Activated CD4-positive, alpha-beta memory T cell treated with anti-CD3 and anti-CD28 coated beads, Interleukin-2, amount 10 ng/mL, durations not matched to agents 7 days and 5 days (primary cell): ENCODE results near the gene WDR83. TPM values are rescaled to one million over a fixed set of nuclear protein-coding genes. Genes with fewer than 3 reads are reported as not detected.

ENCODE experiments used
- CTCF ChIA-PET: fragments of 350-600 bp; sonication (Branson Sonifier 250); formaldehyde crosslinking; loops from one replicate; lab custom pipeline; 2021; ENCODE audit warnings: antibody characterized with exemption, inconsistent platforms; lab: Charles Lee
- POLR2A ChIA-PET: fragments of 350-600 bp; sonication (Branson Sonifier 250); formaldehyde crosslinking; loops from one replicate; lab custom pipeline; 2021; ENCODE audit warnings: antibody characterized with exemption; lab: Charles Lee
- DNase-seq: peaks from one replicate; pipeline ENCODE4 v3.0.0-alpha.2; 2020
- H3K27ac Mint-ChIP-seq: one replicate; pipeline ENCODE4 v1.8.0; 2021; ENCODE audit warnings: mild to moderate bottlenecking, mixed read lengths
- H3K27me3 Mint-ChIP-seq: one replicate; pipeline ENCODE4 v1.8.0; 2021; ENCODE audit warnings: mixed read lengths
- H3K36me3 Mint-ChIP-seq: one replicate; pipeline ENCODE4 v1.8.0; 2021; ENCODE audit warnings: low read depth, mixed read lengths
- H3K4me1 Mint-ChIP-seq: one replicate; pipeline ENCODE4 v1.8.0; 2021; ENCODE audit warnings: mixed read lengths
- H3K4me3 Mint-ChIP-seq: one replicate; pipeline ENCODE4 v1.8.0; 2021; ENCODE audit warnings: mild to moderate bottlenecking, mixed read lengths
- H3K9me3 Mint-ChIP-seq: one replicate; pipeline ENCODE4 v1.8.0; 2021; ENCODE audit warnings: mixed read lengths
- total RNA-seq, 2 experiments: library from RNA; stranded (reverse); gene quantifications; one replicate each; pipeline ENCODE4 v1.2.3, GENCODE V29; 2021

Gene WDR83
- total RNA-seq, 2 experiments from 2014 or later, result 16.9 to 21.3 TPM

DNA sequence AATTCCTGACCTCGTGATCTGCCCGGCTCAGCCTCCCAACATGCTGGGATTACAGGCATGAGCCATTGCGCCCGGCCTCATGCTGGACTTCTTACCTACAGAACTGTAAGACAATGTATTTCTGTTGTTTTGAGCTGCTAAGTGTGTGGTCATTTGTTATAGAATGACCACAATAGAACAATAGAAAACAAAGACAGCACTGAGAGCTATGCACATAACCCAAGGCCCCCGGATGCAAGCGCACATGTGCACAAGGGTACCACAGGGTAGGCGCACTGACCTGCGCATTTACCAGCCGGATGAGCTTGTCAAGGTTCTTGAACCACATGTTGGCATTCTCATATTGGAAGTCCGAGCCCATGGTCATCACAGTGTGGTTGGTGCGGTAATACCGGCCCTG, 5.6 kb upstream of the WDR83 start:
- ChIA-PET CTCF (interaction anchor here (0.8 to 1.3 kb wide), 2 partner anchors 11 to 166 kb away, joined by 3 to 4 read pairs; no protein-coding TSS in a partner anchor), POLR2A (interaction anchor here (1.5 kb wide), 1 partner anchor 47 kb away, joined by 4 read pairs; no protein-coding TSS in a partner anchor)
- Mint-ChIP-seq H3K4me1 (peaks cover 24% of the 10 kb centered on the region), H3K27ac (no peak overlapping the region), H3K9me3 (no peaks in the 10 kb centered on the region), H3K4me3 (no peak overlapping the region), H3K36me3 (peaks cover 63% of the 10 kb centered on the region), H3K27me3 (no peaks in the 10 kb centered on the region)
- DNase-seq, result no peak

DNA sequence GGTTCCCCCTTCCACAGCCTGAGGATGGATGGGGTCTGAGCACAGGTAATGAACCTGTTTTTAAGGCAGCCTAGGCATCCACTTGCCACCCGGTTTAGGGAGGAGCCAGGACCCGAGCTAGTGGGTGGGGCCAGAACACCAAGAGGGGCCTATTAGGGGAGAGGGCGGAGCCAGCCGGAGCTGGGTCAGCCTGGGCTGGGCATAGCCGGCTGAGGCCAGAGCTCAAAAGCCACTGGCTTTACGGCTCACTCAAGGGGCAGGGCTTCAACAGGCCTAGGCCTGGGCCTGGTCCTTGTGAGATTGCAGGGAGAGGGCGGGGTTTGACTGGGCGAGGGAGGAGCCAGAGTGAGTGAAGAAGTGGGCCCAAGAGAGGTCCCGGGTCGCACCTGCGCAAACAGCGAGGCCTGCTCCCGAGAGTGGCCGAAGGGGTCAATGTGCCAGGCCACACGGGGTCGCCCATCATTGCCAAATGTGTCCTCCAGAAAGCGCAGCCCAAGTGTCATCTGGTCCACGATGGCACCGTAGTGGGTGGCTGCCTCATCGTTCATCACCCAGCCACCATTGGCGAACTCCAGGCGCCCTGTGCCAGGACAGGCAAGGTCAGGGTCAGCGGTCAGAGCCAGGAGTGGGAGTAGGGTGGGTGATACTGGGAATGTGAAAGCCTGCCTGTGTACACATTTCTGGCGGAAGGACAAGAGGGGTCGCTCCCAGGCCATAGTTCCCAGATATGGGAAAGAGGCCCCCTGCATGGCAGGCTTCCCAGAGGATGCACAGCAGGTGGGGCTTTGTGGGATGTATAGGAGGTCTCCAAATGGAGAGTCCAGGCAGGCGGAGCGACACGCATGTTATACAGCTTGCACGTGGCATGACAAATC, 2.0 kb upstream of the WDR83 start:
- no peaks in the 10 kb centered on the region for H3K27me3 Mint-ChIP-seq
- H3K4me3 Mint-ChIP-seq, result peak overlapping the region; percentile 92
- POLR2A ChIA-PET, result interaction anchor here (1.0 to 5.4 kb wide), 4 partner anchors 13 to 54 kb away, joined by 3 to 37 read pairs (median 10); partner anchors contain the start of genes DHPS, ZNF490 and ZNF791
- CTCF ChIA-PET, result interaction anchor here (1.4 to 1.9 kb wide), 3 partner anchors 13 to 101 kb away, joined by 4 to 5 read pairs (median 5); no protein-coding TSS in a partner anchor
- no peak for DNase-seq
- peaks cover 51% of the 10 kb centered on the region for H3K36me3 Mint-ChIP-seq
- H3K4me1 Mint-ChIP-seq, result peaks cover 55% of the 10 kb centered on the region
- H3K9me3 Mint-ChIP-seq, result no peaks in the 10 kb centered on the region
- peak overlapping the region; percentile 85 for H3K27ac Mint-ChIP-seq

DNA sequence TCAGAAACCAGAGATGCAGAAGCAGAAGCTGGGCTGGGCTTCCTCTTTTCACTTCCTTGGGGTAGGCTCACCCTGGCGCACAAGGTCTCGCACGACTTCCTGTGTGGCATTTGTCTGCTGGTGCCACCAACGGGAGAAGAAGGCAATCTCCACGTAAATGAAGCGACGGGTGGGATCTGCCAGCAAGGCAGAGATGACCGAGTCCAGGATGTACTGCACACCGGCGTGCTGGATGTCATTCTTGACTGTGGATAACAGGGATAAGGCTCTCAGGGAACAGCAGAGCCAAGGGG, 1.4 kb upstream of the WDR83 start:
- H3K27me3 Mint-ChIP-seq, result no peaks in the 10 kb centered on the region
- peak overlapping the region; percentile 92 for H3K4me3 Mint-ChIP-seq
- peaks cover 46% of the 10 kb centered on the region for H3K36me3 Mint-ChIP-seq
- peaks cover 57% of the 10 kb centered on the region for H3K4me1 Mint-ChIP-seq
- H3K27ac Mint-ChIP-seq, result peak overlapping the region; percentile 85
- DNase-seq, result peak; percentile 73
- no peaks in the 10 kb centered on the region for H3K9me3 Mint-ChIP-seq
- CTCF ChIA-PET, result interaction anchor here (1.4 to 1.9 kb wide), 3 partner anchors 13 to 101 kb away, joined by 4 to 5 read pairs (median 5); no protein-coding TSS in a partner anchor
- POLR2A ChIA-PET, result interaction anchor here (1.0 to 5.4 kb wide), 7 partner anchors 14 to 128 kb away, joined by 3 to 37 read pairs (median 6); partner anchors contain the start of genes DHPS, ZNF490 and ZNF791

DNA sequence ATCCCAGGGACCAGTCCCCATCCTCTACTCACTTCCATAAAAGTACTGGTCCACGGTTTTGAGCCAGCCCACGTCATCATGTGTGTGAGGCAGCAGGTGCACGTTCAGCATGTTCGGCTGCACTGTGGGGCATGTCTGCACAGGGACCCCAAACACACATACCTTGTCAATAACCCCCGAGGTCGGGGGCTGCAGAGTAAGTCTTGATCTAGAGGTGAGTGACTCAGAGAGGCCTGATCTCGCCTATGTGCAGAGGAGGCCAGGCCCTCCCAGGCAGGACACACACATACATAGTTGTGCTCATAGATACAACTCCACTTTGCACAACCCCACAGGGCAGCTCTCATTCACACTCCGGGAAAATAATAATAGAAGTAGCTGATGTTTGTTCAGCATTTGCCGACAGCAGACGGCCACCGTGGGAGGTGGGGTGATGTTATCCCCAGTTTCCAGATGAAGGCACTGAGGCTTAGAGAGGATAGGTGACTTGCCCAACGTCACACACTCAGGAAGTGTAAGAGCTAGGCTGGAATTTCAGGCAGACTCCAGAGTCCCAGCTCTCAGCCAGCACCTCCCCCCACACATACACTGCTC, 839 bp upstream of the WDR83 start:
- H3K27ac Mint-ChIP-seq, result peak overlapping the region; percentile 85
- ChIA-PET POLR2A (interaction anchor here (0.7 to 5.4 kb wide), 10 partner anchors 14 to 332 kb away, joined by 3 to 37 read pairs (median 4); partner anchors contain the start of genes DHPS, JUNB, ZNF490 and ZNF563), CTCF (interaction anchor here (1.3 to 1.9 kb wide), 4 partner anchors 12 to 102 kb away, joined by 4 to 5 read pairs (median 4); partner anchors contain the start of genes ZNF490 and ZNF791)
- no peaks in the 10 kb centered on the region for H3K27me3 Mint-ChIP-seq
- H3K4me3 Mint-ChIP-seq, result peak overlapping the region; percentile 92
- peaks cover 61% of the 10 kb centered on the region for H3K4me1 Mint-ChIP-seq
- DNase-seq, result peak; percentile 32
- peaks cover 43% of the 10 kb centered on the region for H3K36me3 Mint-ChIP-seq
- no peaks in the 10 kb centered on the region for H3K9me3 Mint-ChIP-seq

DNA sequence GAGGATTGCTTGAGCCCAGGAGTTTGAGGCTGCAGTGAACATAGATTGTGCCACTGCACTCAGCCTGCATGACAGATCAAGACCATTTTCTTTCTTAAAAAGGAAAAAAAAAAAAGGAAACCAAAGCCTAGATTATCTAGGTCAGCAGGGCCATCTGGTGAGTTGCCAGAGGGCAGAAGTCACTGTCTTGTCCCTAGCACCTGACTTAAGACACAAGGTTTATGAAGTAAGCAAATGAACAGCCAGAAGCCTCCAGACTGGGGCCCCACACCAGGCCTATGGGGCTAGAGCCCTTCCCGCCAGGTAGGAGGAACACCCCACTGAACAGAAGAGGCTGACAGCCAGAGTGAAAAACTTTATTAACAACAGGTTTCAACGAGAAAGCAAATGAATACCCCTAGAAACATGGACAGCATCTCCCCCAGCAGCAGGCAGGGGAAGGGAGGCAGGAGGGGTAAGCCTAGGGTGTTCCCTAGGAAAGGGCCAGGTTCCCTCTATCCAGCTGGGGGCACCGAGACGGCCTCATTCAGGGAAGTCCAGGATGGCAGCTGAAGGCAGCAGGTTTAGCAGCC, 1.2 kb downstream of the WDR83 start:
- H3K4me1 Mint-ChIP-seq, result peaks cover 68% of the 10 kb centered on the region

DNA sequence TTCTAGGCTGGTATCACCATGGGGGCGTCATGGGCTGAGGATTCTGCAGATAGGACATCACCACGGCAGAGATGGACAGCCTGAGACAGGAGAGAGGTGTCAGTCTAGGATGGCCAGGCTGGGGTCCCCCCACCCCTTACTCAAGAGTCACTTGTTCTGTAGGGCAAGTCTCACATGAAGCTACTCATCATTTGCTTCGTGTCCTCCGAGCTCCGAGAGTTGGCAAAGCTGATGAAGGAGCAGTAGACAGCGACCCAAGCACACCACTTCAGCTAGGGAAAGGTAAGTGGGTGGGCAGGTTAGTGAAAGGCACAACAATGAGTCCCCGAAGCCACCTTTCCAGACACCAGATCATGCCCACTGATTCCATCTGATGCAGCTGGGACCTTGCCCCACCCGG, 1.7 kb downstream of the WDR83 start:
- CTCF ChIA-PET, result interaction anchor here (0.6 to 7.0 kb wide), 7 partner anchors 10 to 147 kb away, joined by 4 to 44 read pairs (median 5); partner anchors contain the start of genes ZNF490 and ZNF791
- peak overlapping the region; percentile 97 for H3K27ac Mint-ChIP-seq
- peaks cover 67% of the 10 kb centered on the region for H3K4me1 Mint-ChIP-seq
- POLR2A ChIA-PET, result interaction anchor here (0.9 to 5.4 kb wide), 7 partner anchors 12 to 335 kb away, joined by 3 to 37 read pairs (median 6); partner anchors contain the start of genes DHPS, TNPO2, ZNF490 and ZNF563
- no peak for DNase-seq
- no peaks in the 10 kb centered on the region for H3K27me3 Mint-ChIP-seq
- peak overlapping the region; percentile 89 for H3K4me3 Mint-ChIP-seq
- peaks cover 38% of the 10 kb centered on the region for H3K36me3 Mint-ChIP-seq
- H3K9me3 Mint-ChIP-seq, result no peaks in the 10 kb centered on the region

More for the DNA sequence above, 1.2 kb downstream of the WDR83 start:
- DNase-seq, result no peak
- H3K4me3 Mint-ChIP-seq, result peak overlapping the region; percentile 89
- H3K9me3 Mint-ChIP-seq, result no peaks in the 10 kb centered on the region
- H3K36me3 Mint-ChIP-seq, result peaks cover 43% of the 10 kb centered on the region
- POLR2A ChIA-PET, result interaction anchor here (0.9 to 5.4 kb wide), 2 partner anchors 54 to 334 kb away, joined by 3 to 37 read pairs; partner anchors contain the start of gene ZNF563
- H3K27me3 Mint-ChIP-seq, result no peaks in the 10 kb centered on the region
- CTCF ChIA-PET, result interaction anchor here (1.1 to 7.0 kb wide), 4 partner anchors 28 to 104 kb away, joined by 4 to 44 read pairs (median 4); partner anchors contain the start of genes ZNF490 and ZNF791
- peak overlapping the region; percentile 97 for H3K27ac Mint-ChIP-seq

DNA sequence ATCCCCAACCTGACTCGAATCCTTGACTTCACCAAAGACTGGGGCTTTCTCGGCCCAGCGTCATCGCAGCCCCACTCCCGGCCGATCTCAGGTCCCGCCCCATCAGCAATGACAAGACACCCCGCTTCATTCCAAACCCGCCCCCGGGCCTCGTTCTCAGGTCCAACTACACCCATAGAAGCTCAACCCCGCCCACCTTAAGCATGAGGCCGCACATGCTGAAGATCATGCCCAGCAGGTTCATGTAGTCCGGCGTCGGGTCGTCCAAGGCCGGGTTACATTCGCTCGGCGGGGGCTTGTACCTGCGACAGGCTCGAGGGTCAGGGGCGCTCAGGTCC, 2.3 kb downstream of the WDR83 start:
- Mint-ChIP-seq H3K4me1 (peaks cover 62% of the 10 kb centered on the region), H3K36me3 (peaks cover 34% of the 10 kb centered on the region), H3K27me3 (no peaks in the 10 kb centered on the region), H3K27ac (peak overlapping the region; percentile 97), H3K9me3 (no peaks in the 10 kb centered on the region), H3K4me3 (peak overlapping the region; percentile 89)
- POLR2A ChIA-PET, result interaction anchor here (0.9 to 5.4 kb wide), 10 partner anchors 9 to 335 kb away, joined by 3 to 37 read pairs (median 4); partner anchors contain the start of genes DHPS, RNASEH2A, TNPO2 and ZNF490
- CTCF ChIA-PET, result interaction anchor here (0.6 to 7.0 kb wide), 7 partner anchors 9 to 146 kb away, joined by 4 to 44 read pairs (median 5); partner anchors contain the start of genes ZNF490 and ZNF791
- peak; percentile 72 for DNase-seq

DNA sequence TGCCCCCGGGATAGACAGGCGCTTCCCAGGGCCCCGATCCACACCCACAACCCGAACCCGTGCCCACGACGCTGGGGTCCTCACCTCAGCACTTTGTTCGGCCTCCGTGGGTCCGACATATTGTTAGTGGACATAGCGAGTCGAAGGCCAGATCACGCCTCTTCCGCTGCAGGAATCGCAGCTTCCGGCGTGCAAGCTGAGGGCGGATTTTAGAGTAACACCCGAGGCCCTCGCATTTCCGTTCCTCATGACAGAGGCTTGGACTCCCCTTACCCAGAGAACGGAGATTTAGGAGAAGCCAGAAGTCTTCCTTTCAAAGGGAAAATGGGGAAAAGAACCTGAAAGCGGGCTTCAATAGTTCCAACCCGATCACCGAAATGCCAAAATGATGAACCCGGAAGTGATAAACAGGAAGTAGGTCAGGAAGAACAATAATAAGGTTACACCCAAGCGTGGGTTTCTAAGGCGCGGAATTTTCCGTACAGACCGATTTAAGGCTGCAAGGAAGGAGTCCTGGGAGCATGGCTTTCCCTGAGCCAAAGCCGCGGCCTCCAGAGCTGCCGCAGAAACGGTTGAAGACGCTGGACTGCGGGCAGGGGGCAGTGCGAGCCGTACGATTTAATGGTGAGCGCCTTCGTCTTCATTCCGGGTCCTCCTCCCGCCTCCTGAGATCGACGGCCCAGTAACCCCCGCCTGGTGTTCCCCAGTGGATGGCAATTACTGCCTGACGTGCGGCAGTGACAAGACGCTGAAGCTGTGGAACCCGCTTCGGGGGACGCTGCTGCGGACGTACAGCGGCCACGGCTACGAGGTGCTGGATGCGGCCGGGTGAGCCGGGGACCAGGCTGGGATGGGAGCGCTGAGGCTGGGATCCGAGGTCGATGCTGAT, 2.9 kb downstream of the WDR83 start:
- POLR2A ChIA-PET, result interaction anchor here (0.9 to 5.4 kb wide), 10 partner anchors 9 to 136 kb away, joined by 3 to 37 read pairs (median 4); partner anchors contain the start of genes DHPS, RNASEH2A, TNPO2 and ZNF490
- Mint-ChIP-seq H3K27ac (peak overlapping the region; percentile 97), H3K4me1 (peaks cover 56% of the 10 kb centered on the region), H3K4me3 (peak overlapping the region; percentile 89), H3K9me3 (no peaks in the 10 kb centered on the region), H3K27me3 (no peaks in the 10 kb centered on the region), H3K36me3 (peaks cover 34% of the 10 kb centered on the region)
- DNase-seq, result peak; percentile 80
- CTCF ChIA-PET, result interaction anchor here (1.3 to 7.0 kb wide), 5 partner anchors 9 to 126 kb away, joined by 4 to 44 read pairs (median 5); partner anchors contain the start of genes ZNF490 and ZNF791

DNA sequence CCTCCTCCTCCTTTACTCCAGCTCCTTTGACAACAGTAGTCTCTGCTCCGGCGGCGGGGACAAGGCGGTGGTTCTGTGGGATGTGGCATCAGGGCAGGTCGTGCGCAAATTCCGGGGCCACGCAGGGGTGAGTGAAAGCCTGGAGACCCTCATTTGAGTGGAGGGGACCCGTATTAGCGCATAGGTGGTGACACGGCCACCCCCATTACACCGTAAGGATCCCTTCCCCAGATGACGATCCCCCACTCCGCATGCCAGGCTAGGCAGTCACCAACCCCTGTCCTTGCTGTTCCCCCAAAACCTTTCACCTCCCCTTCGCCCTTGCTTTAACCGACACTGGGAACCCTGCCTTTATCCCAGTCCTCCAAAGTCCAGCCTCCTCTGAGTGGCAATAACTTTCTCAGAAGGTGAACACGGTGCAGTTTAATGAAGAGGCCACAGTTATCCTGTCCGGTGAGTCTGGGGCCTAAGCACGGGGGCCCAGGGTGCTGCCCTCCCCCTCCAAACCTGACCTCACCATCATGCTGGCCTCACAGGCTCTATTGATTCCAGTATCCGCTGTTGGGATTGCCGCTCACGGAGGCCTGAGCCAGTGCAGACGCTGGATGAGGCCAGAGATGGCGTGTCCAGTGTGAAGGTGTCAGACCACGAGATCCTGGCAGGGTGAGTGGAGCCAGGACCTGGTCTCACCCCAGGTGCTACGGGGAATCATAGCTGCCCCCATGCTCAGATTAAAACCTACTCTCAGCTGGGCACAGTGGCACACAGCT, 3.7 kb downstream of the WDR83 start:
- H3K27ac Mint-ChIP-seq, result peak overlapping the region; percentile 97
- peak overlapping the region; percentile 89 for H3K4me3 Mint-ChIP-seq
- POLR2A ChIA-PET, result interaction anchor here (0.9 to 5.4 kb wide), 7 partner anchors 8 to 106 kb away, joined by 3 to 37 read pairs (median 14); partner anchors contain the start of genes DHPS and TNPO2
- peaks cover 34% of the 10 kb centered on the region for H3K36me3 Mint-ChIP-seq
- H3K9me3 Mint-ChIP-seq, result no peaks in the 10 kb centered on the region
- CTCF ChIA-PET, result interaction anchor here (1.7 to 7.0 kb wide), 2 partner anchors 8 to 106 kb away, joined by 5 to 44 read pairs; no protein-coding TSS in a partner anchor
- DNase-seq, result no peak
- peaks cover 48% of the 10 kb centered on the region for H3K4me1 Mint-ChIP-seq
- H3K27me3 Mint-ChIP-seq, result no peaks in the 10 kb centered on the region

DNA sequence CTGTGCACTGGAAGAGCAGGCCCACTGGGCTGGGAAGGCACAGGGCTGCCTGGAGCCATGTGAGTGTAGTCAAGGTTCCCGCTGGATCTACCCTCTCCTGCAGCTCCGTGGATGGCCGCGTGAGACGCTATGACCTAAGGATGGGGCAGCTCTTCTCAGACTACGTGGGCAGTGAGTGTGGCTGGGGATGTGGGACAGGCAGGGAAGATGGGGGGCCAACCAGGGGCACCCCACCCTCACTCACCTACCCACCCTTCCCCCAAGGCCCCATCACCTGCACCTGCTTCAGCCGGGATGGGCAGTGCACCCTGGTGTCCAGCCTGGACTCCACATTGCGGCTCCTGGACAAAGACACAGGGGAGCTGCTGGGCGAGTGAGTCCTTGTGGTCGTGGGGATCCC, 6.1 kb downstream of the WDR83 start:
- POLR2A ChIA-PET, result interaction anchor here (0.8 to 3.2 kb wide), 5 partner anchors 9 to 177 kb away, joined by 3 to 19 read pairs (median 4); partner anchors contain the start of gene DHPS
- H3K36me3 Mint-ChIP-seq, result peaks cover 48% of the 10 kb centered on the region

More for the DNA sequence above, 6.1 kb downstream of the WDR83 start:
- Mint-ChIP-seq H3K27me3 (no peaks in the 10 kb centered on the region), H3K27ac (no peak overlapping the region), H3K4me1 (peaks cover 39% of the 10 kb centered on the region), H3K4me3 (no peak overlapping the region), H3K9me3 (no peaks in the 10 kb centered on the region)
- CTCF ChIA-PET, result interaction anchor here (0.6 to 7.0 kb wide), 7 partner anchors 9 to 122 kb away, joined by 3 to 44 read pairs (median 3); partner anchors contain the start of gene DHPS
- DNase-seq, result no peak
